HepG2 (cell line): ENCODE data around the gene ROMO1. TPM values are rescaled to one million over a fixed set of nuclear protein-coding genes. Genes with fewer than 3 reads are reported as not detected.
A peak's percentile ranks its signal among the peaks of the same experiment; 100 is the strongest.

Experiments
- AHR ChIP-seq: IDR thresholded peaks from 2 replicates; pipeline ENCODE4 v1.6.1; 2018; ENCODE audit warnings: missing genetic modification reagents, missing compliant biosample characterization
- CBFB ChIP-seq: sonication (generic); formaldehyde crosslinking; IDR thresholded peaks from 2 replicates; pipeline ENCODE4 v1.4.0; 2020; ENCODE audit warnings: missing genetic modification reagents
- GMEB1 ChIP-seq: sonication (generic); formaldehyde crosslinking; IDR thresholded peaks from 2 replicates; pipeline ENCODE4 v1.5.1; 2020; ENCODE audit warnings: missing genetic modification reagents, mild to moderate bottlenecking, borderline replicate concordance
- KLF6 ChIP-seq: IDR thresholded peaks from 2 replicates; pipeline ENCODE4 v1.8.0; 2016; ENCODE audit warnings: missing biosample characterization, missing genetic modification reagents
- NCOR1 ChIP-seq: fragments of 200-600 bp; sonication (generic); IDR thresholded peaks from 2 replicates; pipeline ENCODE4 v1.7.0; 2017; ENCODE audit warnings: antibody characterized with exemption, low read length, borderline replicate concordance
- NFAT5 ChIP-seq: sonication (generic); formaldehyde crosslinking; IDR thresholded peaks from 2 replicates; pipeline ENCODE4 v1.4.0; 2020; ENCODE audit warnings: missing genetic modification reagents
- NFE2 ChIP-seq: sonication (generic); formaldehyde crosslinking; IDR thresholded peaks from 2 replicates; pipeline ENCODE4 v1.4.0; 2020; ENCODE audit warnings: missing genetic modification reagents
- NFE2L2 ChIP-seq: fragments of 150-350 bp; IDR thresholded peaks from 2 replicates; pipeline ENCODE4 v1.6.1; 2014; ENCODE audit warnings: low read length
- RBFOX2 ChIP-seq: fragments of 200-400 bp; formaldehyde crosslinking; IDR thresholded peaks from 2 replicates; pipeline ENCODE4 v1.6.1; 2017; ENCODE audit warnings: low read depth, mild to moderate bottlenecking, low read length
- SMYD3 ChIP-seq: sonication (generic); formaldehyde crosslinking; IDR thresholded peaks from 2 replicates; pipeline ENCODE4 v1.8.1; 2023; ENCODE audit warnings: mild to moderate bottlenecking, missing genetic modification reagents
- SNAPC2 ChIP-seq: sonication (generic); formaldehyde crosslinking; IDR thresholded peaks from 2 replicates; pipeline ENCODE4 v1.8.1; 2022; ENCODE audit warnings: mild to moderate bottlenecking, missing genetic modification reagents
- SOX13 ChIP-seq, 3 experiments: fragments of 450-650 bp in 1 of 3; sonication (generic) in 1 of 3; formaldehyde crosslinking in 1 of 3; IDR thresholded peaks in 2 of 3; conservative IDR thresholded peaks in 1 of 3; 2 replicates each; pipeline versions ENCODE4 v1.5.0 to v1.6.1; 2016 to 2020; ENCODE audit warnings: antibody characterized with exemption in 1 of 3, mild to moderate bottlenecking in 1 of 3, missing compliant biosample characterization in 1 of 3, missing genetic modification reagents in 1 of 3, moderate library complexity in 1 of 3
- TRAFD1 ChIP-seq: sonication (generic); formaldehyde crosslinking; IDR thresholded peaks from 2 replicates; pipeline ENCODE4 v1.5.1; 2020; ENCODE audit warnings: missing genetic modification reagents, mild to moderate bottlenecking, borderline replicate concordance
- ZBTB42 ChIP-seq: sonication (generic); formaldehyde crosslinking; IDR thresholded peaks from 2 replicates; pipeline ENCODE4 v1.5.0; 2020; ENCODE audit warnings: mild to moderate bottlenecking, missing genetic modification reagents
- ZFP36 ChIP-seq: fragments of 150-350 bp; IDR thresholded peaks from 2 replicates; pipeline ENCODE4 v1.6.1; 2018; ENCODE audit warnings: borderline replicate concordance, low read length, low read depth; ENCODE audit not compliant: partially characterized antibody
- ZNF33A ChIP-seq: sonication (generic); formaldehyde crosslinking; IDR thresholded peaks from 2 replicates; pipeline ENCODE4 v1.5.1; 2020; ENCODE audit warnings: missing genetic modification reagents, mild to moderate bottlenecking, moderate library complexity, borderline replicate concordance
- ZNF605 ChIP-seq: sonication (generic); formaldehyde crosslinking; IDR thresholded peaks from 2 replicates; pipeline ENCODE4 v1.8.0; 2022; ENCODE audit warnings: mild to moderate bottlenecking, missing genetic modification reagents
- ZNF775 ChIP-seq: sonication (generic); formaldehyde crosslinking; IDR thresholded peaks from 2 replicates; pipeline ENCODE4 v1.4.0; 2020; ENCODE audit warnings: missing genetic modification reagents, mild to moderate bottlenecking, moderate library complexity, borderline replicate concordance
- ZNF883 ChIP-seq: sonication (generic); formaldehyde crosslinking; IDR thresholded peaks from 2 replicates; pipeline ENCODE4 v1.5.1; 2020; ENCODE audit warnings: mild to moderate bottlenecking, missing genetic modification reagents; ENCODE audit errors: not compliant biosample characterization
- polyA plus RNA-seq, 8 experiments: library from polyadenylated mRNA; depleted of rRNA in 3 of 8; stranded (reverse) in 7 of 8; unstranded in 1 of 8; fragments of >200 nt; fragmentation: Illumina TruSeq in 4 of 8; extraction: Trizol in 4 of 8; gene quantifications; 2 replicates each; pipeline versions ENCODE4 v1.2.1 to v1.2.3, GENCODE V29; 2011 to 2016; ENCODE audit warnings: low read depth in 4 of 8, missing spikeins in 1 of 8, mixed read lengths in 1 of 8; ENCODE audit not compliant: insufficient read depth in 1 of 8
- total RNA-seq, 5 experiments: library from RNA; depleted of rRNA; stranded (reverse); fragments of >200 nt; fragmentation: Illumina TruSeq; extraction: Trizol; gene quantifications; 2 replicates each; pipeline ENCODE4 v1.2.3, GENCODE V29; 2016; ENCODE audit warnings: low read depth in 1 of 5

The ROMO1 gene
- total and polyA plus RNA-seq, 2 of the 13 experiments (the other 11 are each of a cell fraction or from before 2014, with no cell fraction given), result 636 to 755 TPM

GRCh38 chr20:35729283-35729807, 30.1 kb downstream of the ROMO1 start (continued):
- no peak for TF ChIP-seq GMEB1 (CRISPR knock-in tag)
- no peak for TF ChIP-seq NFAT5 (CRISPR knock-in tag)
- no peak for TF ChIP-seq ZNF605 (CRISPR knock-in tag)
- TF ChIP-seq RBFOX2, result peak; percentile 80
- TF ChIP-seq SOX13 (IDR thresholded peaks at IDR 0.05), result no peak
- TF ChIP-seq SOX13 (CRISPR knock-in tag; conservative IDR thresholded peaks at IDR 0.05 in 1 of 2, IDR thresholded peaks at IDR 0.05 in 1 of 2), result no peak
- no peak for TF ChIP-seq AHR (CRISPR knock-in tag)
- 0 out of 2 replicates have a peak, but pooled peaks have one; percentile 37 for TF ChIP-seq SNAPC2
- 0 out of 2 replicates have a peak, but pooled peaks have one; percentile 36 for TF ChIP-seq SMYD3 (CRISPR knock-in tag)
- TF ChIP-seq KLF6 (CRISPR knock-in tag), result no peak
- TF ChIP-seq ZNF883 (CRISPR knock-in tag), result no peak
- TF ChIP-seq NFE2, result no peak
- 0 out of 2 replicates have a peak, but pooled peaks have one; percentile 4 for TF ChIP-seq NFE2L2
- no peak for TF ChIP-seq ZBTB42 (CRISPR knock-in tag)
- no peak for TF ChIP-seq NCOR1
- TF ChIP-seq ZNF775 (CRISPR knock-in tag), result no peak
- TF ChIP-seq CBFB (CRISPR knock-in tag), result no peak
- TF ChIP-seq TRAFD1 (CRISPR knock-in tag), result no peak
- TF ChIP-seq ZFP36, result no peak
- no peak for TF ChIP-seq ZNF33A
